ENCODE data around the gene LDHAL6B. TPM values are rescaled to one million over a fixed set of nuclear protein-coding genes. Genes with fewer than 3 reads are reported as not detected.

LDHAL6B gene
- total RNA-seq, result not detected in 2 replicates

GRCh38 chr15:59206623-59207183, at the start of gene LDHAL6B:
LDHAL6B (plus strand) TSS chr15:59206843; CDS start chr15:59206941, 98 bp downstream.

Other genes with a start within 250 kb of the LDHAL6B start
- 10.5 and 16.1 TPM in 2 replicates for gene RNF111, start 219.2 kb upstream of the LDHAL6B start, total RNA-seq
- 5.1 and 57.3 TPM in 2 replicates for gene CCNB2, start 101.7 kb upstream of the LDHAL6B start, total RNA-seq
- 63.6 and 196 TPM in 2 replicates for gene MYO1E, start 166.0 kb downstream of the LDHAL6B start, total RNA-seq
- gene FAM81A, start 231.3 kb downstream of the LDHAL6B start, total RNA-seq, result 0.28 and 0.38 TPM in 2 replicates

Data from regular cardiac myocyte (primary cell).